ENCODE results near the gene ITGB4. TPM values are rescaled to one million over a fixed set of nuclear protein-coding genes. Genes with fewer than 3 reads are reported as not detected.
"Not testable (repeated sequence)": the region's sequence is repeated elsewhere in the genome, so short reads cannot be mapped to it uniquely, and the experiment has no call there.

ITGB4 gene
- total RNA-seq, 1 donor from 2014 or later: 48.2 TPM

DNA sequence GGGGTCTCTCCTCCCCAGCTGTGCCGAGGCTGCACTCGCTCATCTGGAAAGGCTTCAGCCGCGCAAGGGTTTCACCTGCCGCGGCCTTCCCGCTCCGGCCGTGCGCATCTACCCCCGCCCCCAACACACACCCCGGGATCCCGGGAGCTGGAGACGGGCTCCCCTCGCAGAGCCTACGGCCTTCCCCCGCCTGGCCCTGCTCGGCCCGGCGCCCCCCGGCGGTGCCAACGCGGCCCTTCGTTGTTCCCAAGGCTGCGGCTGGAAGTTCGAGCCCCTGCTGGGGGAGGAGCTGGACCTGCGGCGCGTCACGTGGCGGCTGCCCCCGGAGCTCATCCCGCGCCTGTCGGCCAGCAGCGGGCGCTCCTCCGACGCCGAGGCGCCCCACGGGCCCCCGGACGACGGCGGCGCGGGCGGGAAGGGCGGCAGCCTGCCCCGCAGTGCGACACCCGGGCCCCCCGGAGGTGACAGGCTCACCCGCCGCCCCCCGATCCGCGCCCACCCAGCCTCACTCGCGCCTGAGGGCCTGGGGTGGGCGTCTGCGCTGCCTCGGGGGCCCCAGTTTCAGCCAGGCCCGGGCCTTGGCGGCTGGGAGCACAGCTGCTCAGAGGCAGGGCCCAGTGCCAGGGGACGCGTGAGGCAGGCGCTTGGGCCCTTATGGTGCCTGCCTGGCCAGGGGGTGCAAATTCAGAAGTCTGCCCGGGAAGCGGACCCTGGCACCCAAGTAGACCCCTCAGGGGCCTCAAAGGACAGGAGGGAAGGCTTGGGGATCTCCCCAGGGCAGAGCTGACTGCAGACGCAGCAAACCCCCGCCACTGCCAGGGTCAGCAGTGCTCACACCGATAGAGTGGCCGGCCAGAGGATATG lies 32.5 kb downstream of the ITGB4 start:
- peak; percentile 88 for DNase-seq

DNA sequence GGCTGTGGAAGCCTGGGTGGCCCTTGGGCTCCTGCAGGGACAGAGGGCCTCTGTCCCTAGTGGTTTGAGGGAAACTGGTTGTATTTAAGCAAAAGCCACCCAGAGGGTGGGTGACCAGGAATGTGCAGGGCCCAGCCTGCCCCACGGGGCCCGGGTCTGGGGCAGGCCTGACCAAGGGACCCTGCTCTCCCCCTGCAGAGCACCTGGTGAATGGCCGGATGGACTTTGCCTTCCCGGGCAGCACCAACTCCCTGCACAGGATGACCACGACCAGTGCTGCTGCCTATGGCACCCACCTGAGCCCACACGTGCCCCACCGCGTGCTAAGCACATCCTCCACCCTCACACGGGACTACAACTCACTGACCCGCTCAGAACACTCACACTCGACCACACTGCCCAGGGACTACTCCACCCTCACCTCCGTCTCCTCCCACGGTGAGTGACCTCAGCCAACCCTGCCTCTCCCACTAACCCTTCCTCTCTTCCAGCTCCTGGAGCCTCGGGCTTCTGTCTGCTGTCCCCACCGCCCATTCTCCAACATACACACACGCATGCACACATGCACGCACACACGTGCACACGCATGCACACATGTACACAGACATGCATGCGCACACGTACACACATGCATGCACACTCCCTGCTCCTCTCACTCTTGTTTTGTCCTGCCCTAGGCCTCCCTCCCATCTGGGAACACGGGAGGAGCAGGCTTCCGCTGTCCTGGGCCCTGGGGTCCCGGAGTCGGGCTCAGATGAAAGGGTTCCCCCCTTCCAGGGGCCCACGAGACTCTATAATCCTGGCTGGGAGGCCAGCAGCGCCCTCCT lies 33.3 kb downstream of the ITGB4 start:
- no peak for DNase-seq

DNA sequence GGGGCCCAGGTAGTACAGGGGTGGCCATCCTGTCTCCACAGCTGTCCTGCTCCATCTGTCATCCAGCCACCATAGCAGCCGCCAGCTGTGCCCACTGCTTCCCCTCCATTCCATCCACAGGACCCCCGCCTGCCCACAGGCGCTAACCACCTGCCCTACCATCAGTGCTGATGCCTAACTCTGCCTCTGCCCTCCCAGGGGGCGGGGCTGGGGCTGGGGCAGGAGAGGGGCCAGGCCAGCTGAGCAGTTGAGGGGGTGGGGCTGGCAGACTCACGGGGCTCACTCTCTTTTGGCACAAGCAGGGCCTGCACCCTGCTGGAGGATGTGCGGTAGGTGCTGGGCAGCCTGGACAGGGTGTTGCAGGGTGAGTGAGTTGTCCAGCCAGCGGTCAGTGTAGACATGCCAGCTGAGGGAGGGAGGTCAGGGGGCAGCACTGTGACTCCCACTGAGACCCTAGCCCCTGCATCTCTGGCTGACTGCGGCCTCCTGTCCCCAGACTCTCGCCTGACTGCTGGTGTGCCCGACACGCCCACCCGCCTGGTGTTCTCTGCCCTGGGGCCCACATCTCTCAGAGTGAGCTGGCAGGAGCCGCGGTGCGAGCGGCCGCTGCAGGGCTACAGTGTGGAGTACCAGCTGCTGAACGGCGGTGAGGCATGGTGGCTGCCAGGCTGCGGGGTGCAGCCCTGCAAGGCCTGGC lies 34.1 kb downstream of the ITGB4 start:
- peak; percentile 88 for DNase-seq

DNA sequence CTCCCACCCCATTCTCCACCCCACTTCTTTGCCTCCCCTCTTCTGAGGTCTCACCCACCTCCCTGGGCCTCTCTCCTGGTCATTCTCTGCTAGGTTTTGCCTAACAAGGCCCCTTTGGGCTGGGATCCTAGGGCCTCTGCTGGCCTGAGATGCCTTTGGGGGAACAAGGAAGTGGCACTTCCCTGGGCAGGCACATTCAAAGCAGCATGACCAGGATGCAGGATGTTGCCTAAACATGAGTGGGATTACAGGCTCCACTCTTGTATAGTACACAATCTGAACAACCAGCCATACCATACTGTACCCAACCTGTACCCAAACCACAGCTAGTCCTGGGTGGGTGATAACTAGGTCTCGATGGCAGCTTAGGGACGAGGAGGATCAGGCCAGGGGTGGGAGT lies 34.7 kb downstream of the ITGB4 start:
- no peak for DNase-seq

DNA sequence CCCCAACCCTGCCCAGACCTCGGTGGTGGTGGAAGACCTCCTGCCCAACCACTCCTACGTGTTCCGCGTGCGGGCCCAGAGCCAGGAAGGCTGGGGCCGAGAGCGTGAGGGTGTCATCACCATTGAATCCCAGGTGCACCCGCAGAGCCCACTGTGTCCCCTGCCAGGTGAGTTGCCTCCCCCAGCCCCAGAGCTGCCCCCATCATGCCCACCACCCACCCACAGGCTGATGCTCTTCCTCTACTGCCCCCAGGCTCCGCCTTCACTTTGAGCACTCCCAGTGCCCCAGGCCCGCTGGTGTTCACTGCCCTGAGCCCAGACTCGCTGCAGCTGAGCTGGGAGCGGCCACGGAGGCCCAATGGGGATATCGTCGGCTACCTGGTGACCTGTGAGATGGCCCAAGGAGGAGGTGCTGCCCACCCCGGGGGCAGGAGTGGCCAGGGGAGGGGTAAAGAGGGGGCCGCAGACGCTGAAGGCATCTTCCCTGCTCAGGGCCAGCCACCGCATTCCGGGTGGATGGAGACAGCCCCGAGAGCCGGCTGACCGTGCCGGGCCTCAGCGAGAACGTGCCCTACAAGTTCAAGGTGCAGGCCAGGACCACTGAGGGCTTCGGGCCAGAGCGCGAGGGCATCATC lies 35.3 kb downstream of the ITGB4 start:
- DNase-seq: no peak

DNA sequence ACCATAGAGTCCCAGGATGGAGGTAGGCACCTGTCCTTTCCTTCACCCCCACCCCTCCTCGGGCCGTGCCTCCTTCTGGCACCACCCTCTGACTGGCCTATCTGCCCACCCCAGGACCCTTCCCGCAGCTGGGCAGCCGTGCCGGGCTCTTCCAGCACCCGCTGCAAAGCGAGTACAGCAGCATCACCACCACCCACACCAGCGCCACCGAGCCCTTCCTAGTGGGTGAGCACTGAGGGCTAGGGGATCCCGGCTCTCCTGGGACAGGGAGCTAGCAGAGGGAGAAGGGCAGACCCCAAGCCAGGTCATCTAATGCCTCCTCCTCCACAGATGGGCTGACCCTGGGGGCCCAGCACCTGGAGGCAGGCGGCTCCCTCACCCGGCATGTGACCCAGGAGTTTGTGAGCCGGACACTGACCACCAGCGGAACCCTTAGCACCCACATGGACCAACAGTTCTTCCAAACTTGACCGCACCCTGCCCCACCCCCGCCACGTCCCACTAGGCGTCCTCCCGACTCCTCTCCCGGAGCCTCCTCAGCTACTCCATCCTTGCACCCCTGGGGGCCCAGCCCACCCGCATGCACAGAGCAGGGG lies 35.9 kb downstream of the ITGB4 start:
- DNase-seq: no peak

DNA sequence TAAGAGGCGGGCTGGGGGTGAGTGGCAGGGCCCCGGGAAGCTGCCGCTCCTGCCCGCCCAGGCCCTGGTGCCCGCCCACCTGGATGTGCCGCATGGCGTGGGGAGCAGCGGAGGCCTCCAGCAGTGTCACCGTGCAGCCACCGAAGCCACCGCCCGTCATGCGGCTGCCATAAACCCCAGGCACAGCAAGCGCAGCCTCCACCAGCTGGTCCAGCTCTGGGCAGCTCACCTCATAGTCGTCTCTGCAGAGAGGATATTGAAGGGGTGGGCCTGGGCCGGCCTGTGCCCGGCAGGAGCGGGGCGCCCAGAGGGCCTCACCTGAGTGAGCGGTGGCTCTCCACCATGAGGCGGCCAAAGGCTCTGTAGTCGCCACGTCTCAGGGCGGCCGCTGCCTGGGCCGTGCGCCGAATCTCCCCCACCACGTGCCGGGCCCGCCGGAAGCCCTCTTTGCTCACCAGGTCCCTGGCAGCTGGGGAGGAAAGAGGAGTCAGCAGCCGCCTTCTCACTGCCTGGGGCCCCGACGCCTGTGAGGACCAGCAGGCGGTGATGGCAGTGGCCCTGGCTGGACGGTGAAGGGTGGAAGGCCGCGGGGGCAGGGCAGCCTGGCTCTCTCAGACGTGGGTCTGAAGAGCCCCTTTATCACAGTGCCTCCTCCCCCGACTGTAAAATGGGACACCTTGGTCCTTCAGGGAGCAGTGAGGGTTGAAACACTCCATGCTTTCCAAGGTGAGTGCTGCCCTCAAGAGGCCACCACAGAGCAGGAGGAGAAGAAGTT lies 37.1 kb downstream of the ITGB4 start:
- DNase-seq: no peak

DNA sequence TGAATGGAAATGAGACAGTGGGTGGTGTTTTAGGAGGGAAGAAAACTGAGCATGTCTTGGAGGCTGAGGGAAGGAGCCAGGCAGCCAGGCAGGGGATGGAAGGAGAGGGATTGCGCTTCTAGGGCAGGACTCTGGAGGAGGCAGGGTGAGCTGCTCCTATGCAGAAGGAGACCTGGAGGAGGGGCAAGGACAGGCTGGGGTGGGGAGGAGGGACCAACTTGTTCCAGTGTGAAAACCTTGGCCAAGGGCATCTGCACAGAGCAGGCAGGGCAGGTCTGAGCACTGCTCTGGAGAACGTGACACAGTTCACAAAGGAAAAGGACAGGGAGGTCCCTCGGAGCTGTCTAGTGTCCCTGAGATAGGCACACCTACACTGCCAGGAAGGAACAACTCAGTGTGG lies 38.2 kb downstream of the ITGB4 start:
- DNase-seq: no peak

DNA sequence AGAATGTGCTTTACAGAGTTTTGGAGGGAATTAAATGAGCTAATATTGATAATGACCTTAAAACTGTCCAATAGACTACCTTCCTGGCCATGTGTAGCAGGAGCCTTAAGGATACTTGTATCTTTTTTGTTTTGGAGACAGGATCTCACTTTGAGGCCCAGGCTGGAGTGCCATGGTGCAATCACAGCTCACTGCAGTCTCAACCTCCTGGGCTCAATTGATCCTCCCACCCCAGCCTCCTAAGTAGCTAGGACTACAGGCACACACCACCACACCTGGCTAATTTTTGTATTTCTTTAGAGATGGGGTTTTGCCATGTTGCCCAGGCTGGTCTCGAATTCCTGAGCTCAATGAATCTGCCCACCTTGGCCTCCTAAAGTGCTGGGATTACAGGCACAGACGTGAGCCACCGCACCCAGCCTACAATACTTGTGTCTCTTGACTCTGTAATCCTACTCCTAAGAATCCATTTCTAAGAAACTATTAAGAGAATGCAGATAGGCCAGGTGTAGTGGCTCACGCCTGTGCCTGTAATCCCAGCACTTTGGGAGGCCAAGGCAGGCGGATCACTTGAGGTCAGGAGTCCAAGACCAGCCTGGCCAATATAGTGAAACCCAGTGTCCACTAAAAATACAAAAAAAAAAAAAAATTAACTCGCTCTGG lies 38.9 kb downstream of the ITGB4 start:
- not testable (repeated sequence) for DNase-seq

DNA sequence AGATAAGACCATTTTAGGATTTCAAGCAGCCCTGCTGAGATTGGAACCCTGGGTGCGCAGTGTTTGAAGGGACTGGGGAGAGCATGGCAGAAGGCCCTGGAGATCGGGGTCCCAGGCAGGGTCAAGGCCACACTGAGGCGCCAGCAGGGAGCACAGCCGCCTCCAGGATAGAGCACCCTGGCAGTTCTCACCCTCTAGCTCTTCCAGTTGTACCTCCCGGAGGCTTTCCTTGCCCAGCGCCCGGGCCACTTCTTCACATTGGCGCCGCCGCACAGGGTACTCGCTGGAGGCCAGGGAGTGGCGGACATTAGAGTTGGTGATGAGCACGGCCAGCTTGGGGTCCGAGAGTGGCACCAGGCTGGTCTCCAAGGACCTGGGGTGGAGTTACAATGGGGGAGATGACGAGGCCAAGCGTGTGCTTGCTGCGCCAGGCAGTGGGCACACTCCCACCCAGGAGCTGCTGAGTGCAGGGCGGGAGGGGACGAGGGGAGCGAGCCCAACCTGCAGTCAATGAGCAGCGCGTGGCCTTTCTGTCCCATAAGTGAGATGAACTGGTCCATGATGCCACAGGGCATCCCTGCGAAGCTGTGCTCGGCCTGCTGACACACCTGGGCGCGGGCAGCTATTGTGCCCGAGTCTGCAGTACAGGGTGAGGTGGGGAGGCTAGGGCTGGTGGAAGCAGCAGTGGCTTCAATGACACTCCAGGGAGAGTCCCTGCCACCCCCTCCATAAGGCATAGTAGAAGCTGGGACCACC lies 41.4 kb downstream of the ITGB4 start:
- no peak for DNase-seq

DNA sequence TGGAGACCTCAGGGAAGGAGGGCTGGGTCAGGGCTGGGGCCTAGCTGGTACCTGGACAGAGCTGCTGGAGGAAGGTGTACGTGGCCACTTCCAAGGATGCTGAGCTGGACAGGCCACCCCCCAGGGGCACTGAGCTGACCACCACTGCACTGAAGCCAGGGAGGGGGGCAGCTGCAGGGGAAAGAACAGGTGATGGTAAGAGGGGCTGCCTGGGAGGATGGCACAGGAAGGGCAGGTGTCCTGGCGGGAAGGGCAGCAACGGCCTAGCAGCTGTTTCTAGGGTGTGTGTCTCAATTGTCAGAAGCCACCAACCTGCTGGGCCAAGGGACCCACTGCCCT lies 42.0 kb downstream of the ITGB4 start:
- no peak for DNase-seq

DNA sequence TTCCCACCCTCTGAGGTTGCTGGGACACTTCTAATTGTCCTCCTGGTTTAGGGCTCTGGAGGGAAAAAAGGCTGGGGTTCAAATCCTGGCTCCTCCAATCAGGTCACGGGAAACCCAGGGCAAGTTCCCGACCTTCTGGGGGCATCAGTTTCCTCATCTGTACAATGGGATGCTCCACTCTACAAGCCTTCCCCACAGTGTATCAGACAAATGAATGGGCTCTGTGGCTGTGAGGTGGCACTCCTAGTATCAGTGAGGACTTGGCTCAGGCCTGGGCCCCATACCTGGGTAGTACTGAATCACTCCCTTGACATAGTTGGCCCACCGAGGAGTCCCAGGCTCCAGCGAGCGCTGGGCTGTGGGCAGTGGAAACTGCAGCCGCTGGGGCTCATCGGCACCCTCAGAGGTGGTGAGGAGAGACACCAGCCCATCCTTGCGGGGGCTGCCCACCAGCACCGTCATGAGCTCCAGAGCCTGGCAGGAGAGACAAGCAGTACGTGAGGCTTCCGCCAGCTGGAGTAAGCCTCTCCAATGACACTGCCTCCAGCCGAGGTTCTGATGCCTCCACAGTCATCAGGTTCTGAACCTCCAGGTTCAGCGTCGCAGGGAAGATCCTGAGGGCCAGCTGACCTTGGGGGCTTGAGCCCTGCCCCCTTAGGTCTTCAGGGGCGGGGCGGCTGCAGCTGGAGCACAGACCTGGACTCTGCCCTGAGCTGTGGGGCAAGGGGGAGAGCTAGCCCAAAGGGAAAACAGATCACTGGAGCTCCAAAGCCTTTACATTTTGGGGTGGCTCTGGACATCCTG lies 42.6 kb downstream of the ITGB4 start:
- no peak for DNase-seq

DNA sequence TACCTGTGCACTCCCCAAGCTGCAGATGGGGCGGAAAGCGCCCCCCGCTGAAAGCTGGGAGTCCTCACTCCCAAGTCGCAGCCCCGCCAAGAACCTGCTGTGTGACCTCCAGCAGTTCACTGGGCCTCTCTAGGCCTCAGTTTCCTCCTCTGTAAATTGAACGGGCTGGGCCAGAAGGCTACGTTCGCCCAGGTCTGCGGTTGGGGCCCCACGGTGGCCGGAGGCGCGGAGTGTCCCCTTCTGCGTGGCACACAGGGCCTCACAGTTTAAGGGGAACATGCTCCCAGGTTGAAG lies 43.1 kb downstream of the ITGB4 start:
- DNase-seq: no peak

DNA sequence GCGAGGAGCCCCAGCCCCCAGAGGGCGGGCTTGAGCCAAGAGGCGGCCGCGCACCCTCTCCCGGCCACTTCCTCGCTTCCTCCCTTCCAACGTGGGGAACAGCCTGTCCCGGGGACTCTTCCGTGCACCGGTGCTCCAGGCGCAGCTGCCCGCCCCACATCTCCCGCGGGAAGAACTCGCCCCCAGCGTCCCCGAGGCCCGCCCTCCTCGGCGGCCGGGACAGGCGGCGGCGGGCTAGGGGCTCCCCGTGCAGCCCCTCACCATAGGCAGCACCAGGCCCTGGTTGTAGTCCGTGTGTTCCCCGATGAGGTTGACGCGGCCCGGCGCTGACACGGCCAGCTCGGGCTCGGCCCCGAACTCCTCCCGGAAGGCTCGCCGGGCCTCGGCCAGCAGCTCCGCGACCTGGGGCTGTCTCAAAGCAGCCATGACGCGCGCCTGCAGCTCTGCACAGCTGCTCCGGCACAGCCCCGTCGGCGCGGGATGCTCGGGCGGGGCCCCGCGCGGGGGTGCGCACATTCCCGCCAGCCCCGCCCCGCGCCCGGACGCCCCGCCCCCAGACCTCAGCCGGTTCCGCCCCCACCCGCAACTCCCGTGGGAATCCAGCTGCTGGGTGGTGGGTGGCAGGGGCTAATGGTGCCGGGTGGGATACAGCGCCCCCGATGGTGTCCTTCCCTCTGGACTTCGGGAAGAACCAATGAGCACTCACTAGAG lies 43.6 kb downstream of the ITGB4 start, which contains the start of gene GALK1:
TSS of gene GALK1 (minus strand) at position 482 of the 711 bp plus-strand sequence. CDS start at position 426, 56 bp downstream.
- DNase-seq: peak; percentile 88

DNA sequence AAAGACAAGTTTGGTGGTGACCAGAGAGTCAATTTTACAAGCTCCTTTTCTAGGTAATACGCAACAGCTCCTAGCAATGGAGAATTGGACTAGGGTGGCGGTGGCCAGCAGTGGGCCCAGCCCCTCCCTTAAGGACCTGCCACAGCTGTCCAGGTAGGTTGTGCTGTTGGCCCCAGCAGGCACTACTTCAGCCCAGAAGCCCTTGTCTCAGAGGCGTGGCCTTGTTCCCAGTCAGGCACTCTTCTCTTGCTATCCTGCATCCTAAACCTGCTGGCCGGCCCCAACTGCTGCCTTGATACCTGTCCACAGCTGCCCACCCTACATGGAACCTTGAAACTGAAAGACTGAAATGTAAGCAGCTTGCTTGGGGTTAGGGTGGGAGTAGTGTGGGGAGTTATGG lies 44.7 kb downstream of the ITGB4 start:
- no peak for DNase-seq

DNA sequence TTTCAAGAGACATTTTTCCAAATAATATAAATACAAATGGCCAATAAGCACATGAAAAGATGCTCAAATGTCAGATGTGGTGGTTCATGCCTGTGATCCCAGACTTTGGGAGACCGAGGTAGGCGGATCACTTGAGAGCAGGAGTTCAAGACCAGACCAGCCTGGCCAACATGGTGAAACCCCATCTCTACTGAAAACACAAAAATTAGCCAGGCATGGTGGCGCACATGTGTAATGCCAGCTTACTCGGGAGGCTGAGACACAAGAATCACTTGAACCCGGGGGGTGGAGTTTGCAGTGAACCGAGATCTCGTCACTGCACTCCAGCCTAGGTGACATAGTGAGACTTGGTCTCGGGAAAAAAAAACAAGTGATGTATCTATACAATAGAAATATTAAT lies 46.6 kb downstream of the ITGB4 start:
- no peak for DNase-seq

DNA sequence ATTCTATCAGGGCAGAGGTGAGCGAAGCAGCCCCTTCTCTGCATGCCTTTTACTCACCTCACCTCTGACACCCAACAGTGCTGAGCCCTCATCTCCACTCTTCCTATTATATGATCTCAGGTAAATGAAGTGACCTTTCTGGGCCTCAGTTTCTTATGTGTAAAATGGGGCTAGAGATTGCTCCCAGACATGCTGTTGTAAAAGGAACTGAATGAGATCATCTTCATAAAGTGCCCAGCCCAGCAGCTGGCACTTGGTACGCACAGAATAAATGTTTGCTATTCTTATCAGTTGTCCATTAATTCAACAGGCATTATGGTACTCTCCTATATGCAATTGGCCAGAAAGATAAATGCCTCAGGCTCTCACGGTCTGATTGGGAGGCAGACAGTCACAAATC lies 48.3 kb downstream of the ITGB4 start:
- no peak for DNase-seq

All from tongue (tissue), 2 donors.